Stomach (tissue), 9 donors: ENCODE results near the gene ZNF462. TPM values are rescaled to one million over a fixed set of nuclear protein-coding genes. Genes with fewer than 3 reads are reported as not detected.

Source experiments
- DNase-seq, 2 donors: peaks; one replicate each; pipeline versions ENCODE4 v3.0.0 to v3.0.0-alpha.2; 2013 to 2019
- H3K27ac ChIP-seq, 5 donors: fragments of 200-600 bp in 4 of 5; sonication (generic) in 4 of 5; one replicate each; pipeline ENCODE4 v1.5.1; 2013 to 2019; ENCODE audit warnings: mild to moderate bottlenecking in 1 of 5, moderate library complexity in 1 of 5
- H3K27me3 ChIP-seq, 3 donors: fragments of 200-600 bp; sonication (generic); one replicate each; pipeline ENCODE4 v1.5.1; 2017 to 2019; ENCODE audit warnings: mixed run types in 1 of 3
- H3K36me3 ChIP-seq, 4 donors: fragments of 200-600 bp; sonication (generic); 1 replicate in 3 of 4; 2 replicates in 1 of 4; pipeline ENCODE4 v1.5.1; 2016 to 2019
- H3K4me1 ChIP-seq, 4 donors: fragments of 200-600 bp; sonication (generic); one replicate each; pipeline ENCODE4 v1.5.1; 2016 to 2019
- H3K4me3 ChIP-seq, 4 donors: fragments of 200-600 bp; sonication (generic) in 3 of 4; one replicate each; pipeline ENCODE4 v1.5.1; 2016 to 2019; ENCODE audit warnings: mild to moderate bottlenecking in 1 of 4
- H3K9me3 ChIP-seq, 4 donors: fragments of 200-600 bp; sonication (generic); one replicate each; pipeline ENCODE4 v1.5.1; 2016 to 2019
- CTCF ChIP-seq, 7 experiments: fragments of 450-650 bp in 4 of 7; fragments of 200-600 bp in 3 of 7; sonication (generic) in 3 of 7; IDR thresholded peaks; one replicate each; pipeline ENCODE4 v1.5.1; 2016 to 2019; ENCODE audit warnings: antibody characterized with exemption in 7 of 7, control low read depth in 2 of 7, mild to moderate bottlenecking in 1 of 7
- EP300 ChIP-seq: sonication (generic); formaldehyde crosslinking; IDR thresholded peaks from one replicate; pipeline ENCODE4 v1.6.1; 2017; ENCODE audit warnings: antibody characterized with exemption
- POLR2A ChIP-seq, 4 donors: fragments of 450-650 bp; IDR thresholded peaks; one replicate each; pipeline ENCODE4 v1.6.1; 2016; ENCODE audit warnings: antibody characterized with exemption in 4 of 4, control low read depth in 2 of 4, mild to moderate bottlenecking in 1 of 4, moderate library complexity in 1 of 4
- POLR2AphosphoS5 ChIP-seq, 3 donors: sonication (generic); formaldehyde crosslinking; IDR thresholded peaks; one replicate each; pipeline ENCODE4 v1.6.1; 2016; ENCODE audit warnings: antibody characterized with exemption in 3 of 3
- WGBS, 5 donors: extraction: QIAGEN DNeasy Blood & Tissue Kit in 3 of 5; methylation state at CpG; one replicate each; pipeline versions ENCODE4 v1.1.5 to v1.1.7; 2013 to 2018; 5-methylcytosine and 5-hydroxymethylcytosine counted together
- intact Hi-C: fragments of 100-400 bp; cut with DNase I; formaldehyde crosslinking; loops from one replicate; pipeline ENCODE4 v1.15.1; 2023; ENCODE audit warnings: low total_unique reads
- polyA plus RNA-seq, 3 donors: library from polyadenylated mRNA; stranded (reverse); fragments of 200-250 nt; gene quantifications; one replicate each; pipeline ENCODE4 v1.2.3, GENCODE V29; 2013
- total RNA-seq, 5 donors: library from RNA; depleted of rRNA; stranded (reverse); fragments of >200 nt; gene quantifications; one replicate each; pipeline versions ENCODE4 v1.1.0 to v1.2.3, GENCODE V29; 2014 to 2016
- donor health status: healthy with polysubstance abuse.
- donor health status: Bipolar disorder and iron deficiency.
- donor health status: healthy.

ZNF462 gene
- total and polyA plus RNA-seq, 8 donors: 0.50 to 60.1 (median 10.1) TPM

GRCh38 chr9:107005201-107005600 is 142.2 kb downstream of the ZNF462 start:
- DNase-seq: no peak
- 47 to 77% (median 65%) methylated on average over 3 of the region's 3 CpGs for WGBS, 5 donors
- intact Hi-C loops: no loop called here
- no peaks in the 10 kb centered on the region for H3K4me1 ChIP-seq
- TF ChIP-seq CTCF (IDR thresholded peaks at IDR 0.05): no peak
- TF ChIP-seq EP300: no peak
- no peak for TF ChIP-seq POLR2AphosphoS5 (IDR thresholded peaks at IDR 0.05)
- TF ChIP-seq POLR2A (IDR thresholded peaks at IDR 0.05): no peak
- no peak overlapping the region for H3K4me3 ChIP-seq
- H3K9me3 ChIP-seq: peaks cover 0 to 3% (median 0%) of the 10 kb centered on the region in 4 donors
- peaks cover 0 to 31% (median 23%) of the 10 kb centered on the region in 4 donors for H3K36me3 ChIP-seq
- no peak overlapping the region for H3K27ac ChIP-seq
- no peaks in the 10 kb centered on the region for H3K27me3 ChIP-seq

- TF ChIP-seq POLR2A (IDR thresholded peaks at IDR 0.05) (no peak), EP300 (no peak), POLR2AphosphoS5 (IDR thresholded peaks at IDR 0.05) (no peak), CTCF (IDR thresholded peaks at IDR 0.05) (no peak)
- intact Hi-C loops: no loop called here
- H3K4me1 ChIP-seq: no peaks in the 10 kb centered on the region
- H3K27ac ChIP-seq: no peak overlapping the region
- DNase-seq: no peak
- 80 to 89% (median 88%) methylated on average over 6 of the region's 6 CpGs for WGBS, 5 donors
- peaks cover 0 to 47% (median 40%) of the 10 kb centered on the region in 4 donors for H3K36me3 ChIP-seq
- peaks cover 0 to 12% (median 0%) of the 10 kb centered on the region in 4 donors for H3K9me3 ChIP-seq
- H3K4me3 ChIP-seq: no peak overlapping the region
- H3K27me3 ChIP-seq: no peaks in the 10 kb centered on the region
Measured at GRCh38 chr9:107007402-107007801, 144.4 kb downstream of the ZNF462 start.

GRCh38 chr9:107008011-107008410 is 145.0 kb downstream of the ZNF462 start:
- DNase-seq: no peak
- WGBS, 5 donors: 93 to 97% (median 95%) methylated on average over 3 of the region's 3 CpGs
- Histone ChIP-seq H3K4me3 (no peak overlapping the region), H3K9me3 (peaks cover 0 to 12% (median 0%) of the 10 kb centered on the region in 4 donors), H3K27ac (no peak overlapping the region), H3K4me1 (no peaks in the 10 kb centered on the region), H3K36me3 (peaks cover 0 to 47% (median 39%) of the 10 kb centered on the region in 4 donors), H3K27me3 (no peaks in the 10 kb centered on the region)
- intact Hi-C loops: no loop called here
- no peak for TF ChIP-seq POLR2AphosphoS5 (IDR thresholded peaks at IDR 0.05)
- TF ChIP-seq EP300: no peak
- no peak for TF ChIP-seq CTCF (IDR thresholded peaks at IDR 0.05)
- TF ChIP-seq POLR2A (IDR thresholded peaks at IDR 0.05): no peak

GRCh38 chr9:107008447-107008846 is 145.5 kb downstream of the ZNF462 start:
- Histone ChIP-seq H3K27ac (no peak overlapping the region), H3K9me3 (peaks cover 0 to 12% (median 0%) of the 10 kb centered on the region in 4 donors), H3K4me3 (no peak overlapping the region), H3K36me3 (peaks cover 0 to 47% (median 37%) of the 10 kb centered on the region in 4 donors), H3K4me1 (no peaks in the 10 kb centered on the region), H3K27me3 (no peaks in the 10 kb centered on the region)
- WGBS, 5 donors: 67 to 75% (median 73%) methylated on average over 6 of the region's 6 CpGs
- TF ChIP-seq POLR2AphosphoS5 (IDR thresholded peaks at IDR 0.05): no peak
- TF ChIP-seq EP300: no peak
- no peak for TF ChIP-seq CTCF (IDR thresholded peaks at IDR 0.05)
- TF ChIP-seq POLR2A (IDR thresholded peaks at IDR 0.05): no peak
- intact Hi-C loops: no loop called here
- DNase-seq: no peak
